ENCODE results near the gene GABBR2. TPM values are rescaled to one million over a fixed set of nuclear protein-coding genes. Genes with fewer than 3 reads are reported as not detected.
A peak's percentile ranks its signal among the peaks of the same experiment; 100 is the strongest.

The GABBR2 gene
- total RNA-seq, 1 experiment from 2014 or later, result 1.5 TPM

GRCh38 chr9:98570055-98570454, 138.7 kb downstream of the GABBR2 start:
- no peak for DNase-seq (ENCODE audit: low read depth)

- no peak for DNase-seq (ENCODE audit: low read depth)
Observed at GRCh38 chr9:98569491-98569890, 139.2 kb downstream of the GABBR2 start.

GRCh38 chr9:98568909-98569469, 139.7 kb downstream of the GABBR2 start:
- DNase-seq (ENCODE audit: low read depth), result no peak

- no peak for DNase-seq (ENCODE audit: low read depth)
Observed at GRCh38 chr9:98568234-98568908, 140.4 kb downstream of the GABBR2 start.

GRCh38 chr9:98567540-98568233, 141.0 kb downstream of the GABBR2 start:
- DNase-seq (ENCODE audit: low read depth), result no peak

GRCh38 chr9:98565152-98566135, 143.3 kb downstream of the GABBR2 start:
- no peak for DNase-seq (ENCODE audit: low read depth)

- no peak for DNase-seq (ENCODE audit: low read depth)
Observed at GRCh38 chr9:98564714-98565113, 144.0 kb downstream of the GABBR2 start.

- DNase-seq (ENCODE audit: low read depth), result no peak
Observed at GRCh38 chr9:98563988-98564387, 144.7 kb downstream of the GABBR2 start.

GRCh38 chr9:98563212-98563907, 145.4 kb downstream of the GABBR2 start:
- DNase-seq (ENCODE audit: low read depth), result no peak

GRCh38 chr9:98559561-98559960, 149.2 kb downstream of the GABBR2 start:
- DNase-seq (ENCODE audit: low read depth), result no peak

- DNase-seq (ENCODE audit: low read depth), result peak; percentile 59
Observed at GRCh38 chr9:98558575-98558974, 150.2 kb downstream of the GABBR2 start.

GRCh38 chr9:98556511-98556910, 152.2 kb downstream of the GABBR2 start:
- no peak for DNase-seq (ENCODE audit: low read depth)

- no peak for DNase-seq (ENCODE audit: low read depth)
Observed at GRCh38 chr9:98555651-98556465, 152.9 kb downstream of the GABBR2 start.

GRCh38 chr9:98554752-98555151, 154.0 kb downstream of the GABBR2 start:
- no peak for DNase-seq (ENCODE audit: low read depth)

- peak; percentile 39 for DNase-seq (ENCODE audit: low read depth)
Observed at GRCh38 chr9:98552331-98552730, 156.4 kb downstream of the GABBR2 start.

GRCh38 chr9:98551511-98552286, 157.0 kb downstream of the GABBR2 start:
- DNase-seq (ENCODE audit: low read depth), result peak; percentile 89

- DNase-seq (ENCODE audit: low read depth), result peak; percentile 74
Observed at GRCh38 chr9:98550206-98550820, 158.4 kb downstream of the GABBR2 start.

GRCh38 chr9:98549401-98549800, 159.3 kb downstream of the GABBR2 start:
- DNase-seq (ENCODE audit: low read depth), result no peak

GRCh38 chr9:98547606-98548005, 161.1 kb downstream of the GABBR2 start:
- DNase-seq (ENCODE audit: low read depth), result no peak

Data from Daoy (cell line).